Measurements from ENCODE around the gene ALG13. TPM values are rescaled to one million over a fixed set of nuclear protein-coding genes. Genes with fewer than 3 reads are reported as not detected.

ALG13 gene
- total and polyA plus RNA-seq, 2 of the 8 experiments (the other 6 are each of a cell fraction or from before 2014, with no cell fraction given): 44.3 to 93.6 TPM

- TF ChIP-seq GTF2F1 (IDR thresholded peaks at IDR 0.05; ENCODE audit: borderline replicate concordance, low read depth, low read length) (no peak), POU5F1 (IDR thresholded peaks at IDR 0.05; ENCODE audit: low read depth, low read length) (no peak), HDAC6 (IDR thresholded peaks at IDR 0.05; ENCODE audit: low read depth, low read length) (no peak), CHD7 (IDR thresholded peaks at IDR 0.05; ENCODE audit: insufficient replicate concordance, low read length) (no peak), TCF12 (IDR thresholded peaks at IDR 0.05; ENCODE audit: low read depth, low read length) (no peak), CTBP2 (IDR thresholded peaks at IDR 0.05; ENCODE audit: borderline replicate concordance, insufficient read depth, insufficient read length, low read length) (no peak), BACH1 (IDR thresholded peaks at IDR 0.05; ENCODE audit: low read length) (no peak), JUND (IDR thresholded peaks at IDR 0.05; ENCODE audit: low read length) (peak; percentile 55; the same call in 1 of the 2 replicates), CHD2 (IDR thresholded peaks at IDR 0.05; ENCODE audit: low read length) (peak; percentile 45; the same call in 1 of the 2 replicates), EGR1 (IDR thresholded peaks at IDR 0.05; ENCODE audit: borderline replicate concordance, low read depth, low read length) (peak; percentile 50; the same call in 1 of the 2 replicates)
Observed at GRCh38 chrX:111680988-111681779, at the start of gene ALG13 (continued).
